SKM-1 (cell line): ENCODE measurements around the gene NECTIN3.

ENCODE experiments used
- DNase-seq: peaks from one replicate; lab custom pipeline; 2025; ENCODE audit not compliant: unreplicated experiment; lab: John Stamatoyannopoulos, UW

NECTIN3 gene

DNA sequence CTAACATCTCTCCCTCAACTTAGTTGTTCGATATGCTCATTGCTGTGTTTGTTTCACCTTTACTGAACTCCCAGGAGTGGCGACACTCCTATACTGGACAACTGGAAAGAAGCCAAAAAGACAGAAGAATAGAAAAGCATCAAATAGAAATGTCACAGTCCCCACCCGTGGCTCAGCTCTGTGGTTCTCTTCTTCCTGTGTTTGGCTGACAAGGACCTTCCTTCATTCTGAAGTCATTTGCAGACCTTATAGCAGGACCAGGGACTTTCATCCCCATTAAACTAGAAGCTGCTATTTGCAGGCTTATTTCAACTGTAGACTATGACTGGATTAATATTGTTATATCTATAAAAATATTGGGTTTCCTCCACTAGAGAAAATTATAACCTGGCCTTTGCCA lies 125.9 kb downstream of the NECTIN3 start:
- DNase-seq, result no peak

DNA sequence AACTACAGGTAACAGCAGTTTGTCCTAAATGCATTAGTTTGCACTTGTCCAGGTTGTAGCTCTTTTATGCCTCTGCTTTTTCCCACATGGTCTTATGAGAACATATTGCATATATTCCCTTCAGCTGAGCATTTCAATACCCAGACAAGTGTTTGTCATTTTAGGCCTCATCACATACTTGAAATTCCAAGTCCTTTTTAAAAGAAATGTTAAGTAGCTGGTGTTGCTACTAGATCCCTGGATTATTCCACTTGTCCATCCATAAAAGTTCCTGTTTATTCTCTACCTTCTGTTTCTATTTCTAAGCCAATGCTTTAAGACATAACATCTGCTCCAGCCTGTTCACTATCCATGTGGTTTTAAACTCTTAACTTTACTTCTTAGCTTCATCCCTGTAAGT lies 128.4 kb downstream of the NECTIN3 start:
- no peak for DNase-seq

DNA sequence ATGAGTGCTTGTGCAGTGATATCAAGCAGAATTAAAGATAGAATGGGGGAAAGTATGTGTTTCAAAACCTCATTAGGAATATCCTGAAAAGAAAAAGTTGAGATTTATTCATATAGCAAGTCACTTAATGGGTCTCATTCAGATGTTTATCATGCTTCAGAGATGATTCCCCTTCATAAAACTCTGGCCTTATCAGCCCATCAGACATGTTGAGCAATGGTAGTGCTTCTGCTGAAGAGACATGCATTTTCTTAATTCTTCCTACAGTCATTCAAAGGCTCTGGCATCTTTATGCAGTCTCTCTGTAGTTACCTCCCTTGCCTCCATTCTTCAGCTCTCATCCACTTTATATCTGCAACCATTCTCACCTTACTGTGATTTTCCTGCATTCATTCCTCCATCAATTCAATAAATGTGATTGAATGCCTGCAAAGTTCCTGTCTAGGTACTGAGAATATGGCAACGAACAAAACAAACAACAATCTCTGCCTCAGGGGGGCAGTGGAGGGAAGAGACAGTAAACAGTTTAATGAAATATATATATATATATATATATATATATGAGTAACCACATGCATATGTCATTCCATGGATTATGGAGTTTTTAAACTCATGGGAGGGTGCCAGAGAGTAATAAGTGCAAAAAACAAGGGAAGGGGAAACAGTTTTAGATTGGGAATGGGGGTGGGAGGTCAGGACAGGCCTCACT lies 138.5 kb downstream of the NECTIN3 start:
- DNase-seq, result no peak

DNA sequence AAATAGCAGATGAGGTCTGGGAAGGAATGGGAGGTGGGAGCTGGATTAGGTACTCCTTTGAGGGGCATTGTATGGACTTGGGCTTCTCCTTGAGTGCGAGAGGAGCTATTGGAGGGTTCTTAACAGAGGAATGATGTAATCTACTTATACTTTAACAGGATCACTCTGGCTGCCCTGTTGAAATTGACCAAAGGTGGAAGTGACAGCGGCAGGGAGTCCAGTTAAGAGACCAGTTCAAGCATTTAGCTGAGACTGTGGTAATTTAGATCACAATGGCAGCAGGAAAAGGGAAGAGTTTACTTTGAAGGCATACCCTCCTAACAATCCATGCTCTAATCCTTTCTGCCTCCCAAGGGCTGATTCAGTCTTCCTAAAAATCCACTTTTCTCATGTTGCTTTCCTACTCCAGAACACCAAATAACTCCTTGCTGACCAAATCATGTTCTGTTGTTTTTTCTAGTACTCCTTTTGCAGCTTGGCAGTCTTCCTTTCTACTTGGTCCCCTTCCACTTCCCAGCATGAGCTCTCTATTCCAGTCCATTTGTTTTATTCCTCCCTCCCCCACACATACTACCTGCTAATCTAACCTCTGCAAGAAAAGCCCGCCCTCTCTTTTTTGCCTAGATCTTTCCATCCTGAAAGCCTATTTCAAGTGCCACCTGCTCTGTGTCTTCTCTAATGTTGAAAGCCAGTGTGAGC lies 139.4 kb downstream of the NECTIN3 start:
- DNase-seq, result no peak

GRCh38 chr3:111212511-111212910 lies 140.9 kb downstream of the NECTIN3 start:
- DNase-seq, result no peak

- DNase-seq, result no peak
Observed at GRCh38 chr3:111215481-111215880, 143.9 kb downstream of the NECTIN3 start.

GRCh38 chr3:111218615-111219014 lies 147.0 kb downstream of the NECTIN3 start:
- no peak for DNase-seq

DNA sequence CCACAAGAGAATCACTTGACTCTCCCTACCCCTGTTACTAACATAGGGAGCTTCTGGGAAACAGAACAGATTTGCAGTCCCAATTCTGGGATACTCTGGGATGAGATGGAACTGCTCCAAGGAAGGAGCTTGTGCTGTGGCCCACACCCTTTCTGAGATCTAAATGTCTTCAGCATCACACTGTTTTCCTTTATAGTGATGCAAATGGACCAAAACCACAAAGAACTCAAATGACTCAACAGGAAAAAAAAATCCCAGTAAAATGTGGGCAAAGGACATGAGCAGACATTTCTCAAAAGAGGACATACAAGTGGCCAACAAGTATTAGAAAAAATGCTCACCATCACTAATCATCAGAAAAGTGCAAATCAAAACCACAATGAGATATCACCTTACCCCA lies 155.6 kb downstream of the NECTIN3 start:
- DNase-seq, result no peak

- DNase-seq, result no peak
Observed at GRCh38 chr3:111229301-111229700, 157.7 kb downstream of the NECTIN3 start.

GRCh38 chr3:111236836-111237713 lies 165.5 kb downstream of the NECTIN3 start:
- no peak for DNase-seq

- no peak for DNase-seq
Observed at GRCh38 chr3:111237946-111238345, 166.3 kb downstream of the NECTIN3 start.

DNA sequence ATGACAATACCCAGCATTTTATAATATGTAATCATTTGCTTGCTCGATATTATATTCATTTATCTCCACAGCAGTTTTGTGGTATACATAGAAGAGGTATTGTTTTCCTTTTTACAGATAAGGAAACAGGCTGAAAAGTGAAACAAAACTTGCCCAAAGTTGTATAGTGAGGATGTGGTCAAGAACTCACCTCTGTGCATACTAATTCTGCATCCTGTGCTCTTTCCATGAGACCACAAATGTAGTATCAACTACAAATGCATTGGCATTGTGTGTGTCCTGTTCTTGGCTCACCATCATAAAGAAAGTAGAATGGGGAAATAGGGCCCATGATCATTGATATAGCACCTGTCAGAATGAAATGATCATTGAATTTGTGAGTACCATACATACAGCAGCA lies 167.3 kb downstream of the NECTIN3 start:
- DNase-seq, result no peak

- DNase-seq, result no peak
Observed at GRCh38 chr3:111241960-111242359, 170.3 kb downstream of the NECTIN3 start.
